Suprapubic skin (tissue), 4 donors: Measurements from ENCODE around the gene SLC2A13. TPM values are rescaled to one million over a fixed set of nuclear protein-coding genes. Genes with fewer than 3 reads are reported as not detected.

ENCODE experiments used
- DNase-seq, 2 donors: peaks; one replicate each; pipeline ENCODE4 v3.0.0-alpha.2; 2019; ENCODE audit warnings: low spot score in 2 of 2
- H3K27ac ChIP-seq: fragments of 200-600 bp; sonication (generic); one replicate; pipeline ENCODE4 v1.5.1; 2019
- H3K27me3 ChIP-seq: fragments of 200-600 bp; sonication (generic); one replicate; pipeline ENCODE4 v1.5.1; 2019
- H3K36me3 ChIP-seq: fragments of 200-600 bp; sonication (generic); one replicate; pipeline ENCODE4 v1.5.1; 2019
- H3K4me1 ChIP-seq: fragments of 200-600 bp; sonication (generic); one replicate; pipeline ENCODE4 v1.5.1; 2019
- H3K4me3 ChIP-seq: fragments of 200-600 bp; sonication (generic); one replicate; pipeline ENCODE4 v1.5.1; 2019; ENCODE audit warnings: mild to moderate bottlenecking
- H3K9me3 ChIP-seq: fragments of 200-600 bp; sonication (generic); one replicate; pipeline ENCODE4 v1.5.1; 2019
- CTCF ChIP-seq, 2 donors: fragments of 200-600 bp in 1 of 2; fragments of 450-650 bp in 1 of 2; sonication (generic) in 1 of 2; IDR thresholded peaks; one replicate each; pipeline ENCODE4 v1.5.1; 2016 to 2019; ENCODE audit warnings: antibody characterized with exemption in 2 of 2, mild to moderate bottlenecking in 1 of 2, moderate library complexity in 1 of 2
- EP300 ChIP-seq: sonication (generic); formaldehyde crosslinking; IDR thresholded peaks from one replicate; pipeline ENCODE4 v1.6.1; 2017; ENCODE audit warnings: antibody characterized with exemption
- POLR2A ChIP-seq, 2 donors: fragments of 450-650 bp; IDR thresholded peaks; one replicate each; pipeline ENCODE4 v1.6.1; 2017; ENCODE audit warnings: antibody characterized with exemption in 2 of 2, mild to moderate bottlenecking in 2 of 2, moderate library complexity in 2 of 2
- POLR2AphosphoS5 ChIP-seq, 3 donors: sonication (generic); formaldehyde crosslinking; IDR thresholded peaks; one replicate each; pipeline ENCODE4 v1.6.1; 2017; ENCODE audit warnings: antibody characterized with exemption in 3 of 3
- WGBS: methylation state at CpG from one replicate; pipeline ENCODE4 v1.1.5; 2018; 5-methylcytosine and 5-hydroxymethylcytosine counted together
- total RNA-seq, 4 donors: library from RNA; depleted of rRNA; stranded (reverse); fragments of >200 nt; gene quantifications; one replicate each; pipeline ENCODE4 v1.1.0, GENCODE V29; 2016

SLC2A13 gene
- total RNA-seq, 4 donors from 2014 or later: 10.4 to 14.1 (median 13.4) TPM

GRCh38 chr12:39743655-39744054 lies 362.2 kb downstream of the SLC2A13 start:
- Histone ChIP-seq H3K9me3 (no peaks in the 10 kb centered on the region), H3K27me3 (no peaks in the 10 kb centered on the region), H3K36me3 (no peaks in the 10 kb centered on the region), H3K4me3 (no peak overlapping the region), H3K27ac (no peak overlapping the region), H3K4me1 (no peaks in the 10 kb centered on the region)
- no peak for DNase-seq
- no peak for TF ChIP-seq CTCF (IDR thresholded peaks at IDR 0.05)
- no peak for TF ChIP-seq POLR2AphosphoS5 (IDR thresholded peaks at IDR 0.05)
- TF ChIP-seq EP300: no peak
- TF ChIP-seq POLR2A (IDR thresholded peaks at IDR 0.05): no peak
- 100% methylated on average over 1 of the region's 1 CpG for WGBS

GRCh38 chr12:39736406-39736805 lies 369.5 kb downstream of the SLC2A13 start:
- Histone ChIP-seq H3K4me1 (no peaks in the 10 kb centered on the region), H3K27me3 (no peaks in the 10 kb centered on the region), H3K27ac (no peak overlapping the region), H3K9me3 (peaks cover 33% of the 10 kb centered on the region), H3K4me3 (no peak overlapping the region), H3K36me3 (no peaks in the 10 kb centered on the region)
- TF ChIP-seq POLR2A (IDR thresholded peaks at IDR 0.05): no peak
- TF ChIP-seq POLR2AphosphoS5 (IDR thresholded peaks at IDR 0.05): no peak
- no peak for TF ChIP-seq CTCF (IDR thresholded peaks at IDR 0.05)
- TF ChIP-seq EP300: no peak
- WGBS: 80% methylated on average over 2 of the region's 2 CpGs
- no peak for DNase-seq

- Histone ChIP-seq H3K27ac (no peak overlapping the region), H3K27me3 (no peaks in the 10 kb centered on the region), H3K36me3 (no peaks in the 10 kb centered on the region), H3K4me1 (no peaks in the 10 kb centered on the region), H3K9me3 (peaks cover 6% of the 10 kb centered on the region), H3K4me3 (no peak overlapping the region)
- TF ChIP-seq CTCF (IDR thresholded peaks at IDR 0.05) (no peak), EP300 (no peak), POLR2AphosphoS5 (IDR thresholded peaks at IDR 0.05) (no peak), POLR2A (IDR thresholded peaks at IDR 0.05) (no peak)
- 52% methylated on average over 6 of the region's 6 CpGs for WGBS
- no peak for DNase-seq
Measured at GRCh38 chr12:39723831-39724230, 382.1 kb downstream of the SLC2A13 start.

GRCh38 chr12:39722504-39722903 lies 383.4 kb downstream of the SLC2A13 start:
- TF ChIP-seq POLR2A (IDR thresholded peaks at IDR 0.05) (no peak), CTCF (IDR thresholded peaks at IDR 0.05) (no peak), POLR2AphosphoS5 (IDR thresholded peaks at IDR 0.05) (no peak), EP300 (no peak)
- no peak overlapping the region for H3K27ac ChIP-seq
- no peak for DNase-seq
- H3K27me3 ChIP-seq: no peaks in the 10 kb centered on the region
- no peaks in the 10 kb centered on the region for H3K4me1 ChIP-seq
- no peaks in the 10 kb centered on the region for H3K36me3 ChIP-seq
- H3K9me3 ChIP-seq: peaks cover 3% of the 10 kb centered on the region
- 81% methylated on average over 1 of the region's 1 CpG for WGBS
- H3K4me3 ChIP-seq: no peak overlapping the region

GRCh38 chr12:39713552-39713951 lies 392.3 kb downstream of the SLC2A13 start:
- no peak overlapping the region for H3K27ac ChIP-seq
- no peak overlapping the region for H3K4me3 ChIP-seq
- no peaks in the 10 kb centered on the region for H3K4me1 ChIP-seq
- no peaks in the 10 kb centered on the region for H3K36me3 ChIP-seq
- no peak for DNase-seq
- H3K9me3 ChIP-seq: no peaks in the 10 kb centered on the region
- H3K27me3 ChIP-seq: no peaks in the 10 kb centered on the region
- WGBS: 90% methylated on average over 14 of the region's 14 CpGs
- TF ChIP-seq EP300 (no peak), POLR2A (IDR thresholded peaks at IDR 0.05) (no peak), CTCF (IDR thresholded peaks at IDR 0.05) (no peak), POLR2AphosphoS5 (IDR thresholded peaks at IDR 0.05) (no peak)
